ENCODE results near the gene FGF14. TPM values are rescaled to one million over a fixed set of nuclear protein-coding genes. Genes with fewer than 3 reads are reported as not detected.

The FGF14 gene
- total and polyA plus RNA-seq, 2 of the 4 experiments (the other 2 are of a cell fraction), result under 0.01 TPM; not detected in 1

GRCh38 chr13:101686003-101686402 is 715.8 kb downstream of the FGF14 start:
- CTCF ChIA-PET, result no interaction called here
- in situ Hi-C loops (cut with MboI; ENCODE audit: low sequenced_read_pairs), result no loop called here

More at GRCh38 chr13:101686003-101686402, 715.8 kb downstream of the FGF14 start:
- Histone ChIP-seq H3K23ac (ENCODE audit: low read depth, low read length) (no peak overlapping the region), H4K91ac (ENCODE audit: insufficient read depth, low read depth, low read length) (no peak overlapping the region), H2BK15ac (ENCODE audit: low read depth, low read length) (no peak overlapping the region), H3K4me3 (ENCODE audit: insufficient read depth, low read depth, low read length) (no peak overlapping the region), H3K4me2 (ENCODE audit: low read depth, low read length) (no peak overlapping the region), H3K27me3 (ENCODE audit: control insufficient read depth, insufficient read depth, low read length) (no peaks in the 10 kb centered on the region), H3K4me1 (ENCODE audit: control insufficient read depth, insufficient read depth, low read length) (no peaks in the 10 kb centered on the region), H4K8ac (ENCODE audit: low read depth in 2 of 2, low read length in 2 of 2) (no peak overlapping the region), H3K14ac (replicated peaks; ENCODE audit: low read depth, low read length) (no peak overlapping the region), H3K9me3 (ENCODE audit: control insufficient read depth, insufficient read depth, low read length) (no peaks in the 10 kb centered on the region), H2BK5ac (ENCODE audit: low read depth, low read length, poor library complexity, severe bottlenecking) (no peak overlapping the region), H3K18ac (ENCODE audit: low read depth, low read length) (no peak overlapping the region), H3K9ac (ENCODE audit: low read depth, low read length) (no peak overlapping the region), H3K9me1 (ENCODE audit: insufficient read depth, low read length) (no peaks in the 10 kb centered on the region), H3K4ac (ENCODE audit: low read depth, low read length) (no peak overlapping the region), H3K36me3 (ENCODE audit: control insufficient read depth, insufficient read depth, low read length) (no peaks in the 10 kb centered on the region), H2AFZ (replicated peaks; ENCODE audit: low read length, poor library complexity) (no peak overlapping the region), H3K27ac (ENCODE audit: insufficient read depth, low read length) (no peak overlapping the region), H4K5ac (ENCODE audit: low read depth, low read length) (no peak overlapping the region), H2BK120ac (ENCODE audit: low read depth, low read length) (no peak overlapping the region), H3K56ac (ENCODE audit: extremely low read depth, insufficient read depth, low read length) (no peak overlapping the region), H2BK20ac (ENCODE audit: low read depth, low read length) (no peak overlapping the region), H2AK5ac (ENCODE audit: low read depth, low read length) (no peak overlapping the region), H4K20me1 (ENCODE audit: insufficient read depth, low read length) (no peaks in the 10 kb centered on the region), H3K79me1 (ENCODE audit: low read depth in 1 of 2, low read length in 2 of 2) (no peaks in the 10 kb centered on the region), H2AK9ac (replicated peaks; ENCODE audit: low read depth, low read length, poor library complexity) (no peak overlapping the region)
- no peak for ATAC-seq (ENCODE audit: low read depth)
- no TSS peak for BruUV-seq (replicated peaks)
- POLR2A ChIA-PET (ENCODE audit: unreplicated experiment), result no interaction called here
- no peak for DNase-seq
- TF ChIP-seq MAZ (IDR thresholded peaks at IDR 0.05; ENCODE audit: borderline replicate concordance, low read depth, low read length) (no peak), POLR2A (IDR thresholded peaks at IDR 0.05; ENCODE audit: low read depth, low read length) (no peak), RAD21 (IDR thresholded peaks at IDR 0.05; ENCODE audit: low read length) (no peak), RFX5 (IDR thresholded peaks at IDR 0.05; ENCODE audit: low read depth, low read length) (no peak), CHD1 (IDR thresholded peaks at IDR 0.05; ENCODE audit: low read depth, low read length) (no peak), CEBPB (IDR thresholded peaks at IDR 0.05; ENCODE audit: low read depth, low read length) (no peak), BHLHE40 (IDR thresholded peaks at IDR 0.05; ENCODE audit: low read depth, low read length) (no peak), FOS (IDR thresholded peaks at IDR 0.05; ENCODE audit: low read depth, low read length) (no peak), SMC3 (IDR thresholded peaks at IDR 0.05; ENCODE audit: low read depth, low read length) (no peak), MXI1 (IDR thresholded peaks at IDR 0.05; ENCODE audit: borderline replicate concordance, low read depth, low read length) (no peak), NFE2L2 (IDR thresholded peaks at IDR 0.05; ENCODE audit: low read depth, low read length) (no peak), RCOR1 (IDR thresholded peaks at IDR 0.05; ENCODE audit: insufficient replicate concordance, low read length) (no peak), MAFK (IDR thresholded peaks at IDR 0.05; ENCODE audit: low read depth, low read length) (no peak), USF2 (IDR thresholded peaks at IDR 0.05; ENCODE audit: low read depth, low read length) (no peak), CTCF (conservative IDR thresholded peaks at IDR 0.05; ENCODE audit: low read depth, low read length) (no peak)
- TF ChIP-seq, protein P1, sequence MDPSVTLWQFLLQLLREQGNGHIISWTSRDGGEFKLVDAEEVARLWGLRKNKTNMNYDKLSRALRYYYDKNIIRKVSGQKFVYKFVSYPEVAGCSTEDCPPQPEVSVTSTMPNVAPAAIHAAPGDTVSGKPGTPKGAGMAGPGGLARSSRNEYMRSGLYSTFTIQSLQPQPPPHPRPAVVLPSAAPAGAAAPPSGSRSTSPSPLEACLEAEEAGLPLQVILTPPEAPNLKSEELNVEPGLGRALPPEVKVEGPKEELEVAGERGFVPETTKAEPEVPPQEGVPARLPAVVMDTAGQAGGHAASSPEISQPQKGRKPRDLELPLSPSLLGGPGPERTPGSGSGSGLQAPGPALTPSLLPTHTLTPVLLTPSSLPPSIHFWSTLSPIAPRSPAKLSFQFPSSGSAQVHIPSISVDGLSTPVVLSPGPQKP (IDR thresholded peaks at IDR 0.05; ENCODE audit: borderline replicate concordance, low read depth, low read length), result no peak
- intact Hi-C loops (cut with micrococcal nuclease), result no loop called here
- no CpG with 5 or more reads among the region's 2 CpGs for WGBS, 2 experiments (ENCODE audit: extremely low coverage in 2 of 2, insufficient read length in 1 of 2)
- dilution Hi-C loops (cut with HindIII; ENCODE audit: low sequenced_read_pairs, unreplicated experiment), result no loop called here

Data from IMR-90 (cell line).